ENCODE results near the gene TTYH1. TPM values are rescaled to one million over a fixed set of nuclear protein-coding genes. Genes with fewer than 3 reads are reported as not detected.

Gene TTYH1
- total RNA-seq, 2 donors from 2014 or later, result 0.47 to 2.4 TPM

DNA sequence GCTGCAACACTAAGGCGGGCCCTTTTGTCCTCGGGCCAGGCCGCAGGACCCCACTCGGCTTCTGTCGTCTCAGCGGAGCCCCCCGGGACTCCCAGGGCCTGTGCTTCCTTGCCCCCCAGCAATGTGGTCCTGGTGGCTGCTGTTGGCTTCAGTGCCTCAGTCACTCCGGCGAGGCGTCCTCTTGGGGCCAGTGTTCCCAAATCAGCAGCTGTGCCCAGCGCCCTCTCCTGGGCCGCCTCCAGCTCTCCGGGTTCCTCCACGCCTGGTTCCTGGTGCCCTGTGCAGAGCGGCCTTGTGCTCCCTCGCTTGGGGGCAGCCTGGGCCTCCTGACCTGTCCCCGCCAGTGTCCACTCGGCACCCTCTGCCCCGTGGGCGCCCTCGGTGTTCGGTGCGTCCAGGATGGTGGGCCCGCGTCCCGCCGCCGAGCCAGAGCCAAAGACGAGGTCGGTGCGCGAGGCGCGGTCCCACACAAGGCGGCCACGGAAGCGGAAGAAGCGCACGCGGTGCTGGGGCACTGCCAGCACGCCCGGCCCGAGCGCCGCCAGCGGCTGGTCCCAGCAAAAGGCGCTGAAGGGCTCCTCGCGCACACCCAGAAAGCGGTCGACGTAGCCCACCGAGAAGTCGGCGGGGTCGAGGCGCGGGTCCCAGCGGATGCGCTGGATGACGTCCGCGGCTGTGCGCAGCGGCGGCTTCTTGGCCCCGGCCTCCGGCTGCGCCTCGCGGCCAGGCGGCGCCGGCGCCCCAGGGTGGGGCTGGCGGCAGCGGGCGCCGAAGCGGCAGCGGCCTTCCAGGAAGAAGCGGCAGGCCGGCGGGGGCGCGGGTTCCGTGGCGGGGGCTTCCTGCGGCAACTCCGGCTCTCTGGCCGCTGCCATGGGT, 47.6 kb downstream of the TTYH1 start:
- no peaks in the 10 kb centered on the region for H3K27me3 ChIP-seq
- intact Hi-C loops (cut with DNase I), result no loop called here
- H3K4me1 ChIP-seq, result peaks cover 11% of the 10 kb centered on the region
- H3K4me3 ChIP-seq, result peak overlapping the region; percentile 71
- peak overlapping the region; percentile 99 for H3K27ac ChIP-seq
- H3K9ac ChIP-seq (ENCODE audit: low read depth in 2 of 2, low read length in 2 of 2), result peak overlapping the region; percentile 91 to 96
- no peaks in the 10 kb centered on the region for H3K9me3 ChIP-seq
- DNase-seq, result peak; percentile 74
- TF ChIP-seq CTCF (IDR thresholded peaks at IDR 0.05), result no peak
- H3K36me3 ChIP-seq, result no peaks in the 10 kb centered on the region

DNA sequence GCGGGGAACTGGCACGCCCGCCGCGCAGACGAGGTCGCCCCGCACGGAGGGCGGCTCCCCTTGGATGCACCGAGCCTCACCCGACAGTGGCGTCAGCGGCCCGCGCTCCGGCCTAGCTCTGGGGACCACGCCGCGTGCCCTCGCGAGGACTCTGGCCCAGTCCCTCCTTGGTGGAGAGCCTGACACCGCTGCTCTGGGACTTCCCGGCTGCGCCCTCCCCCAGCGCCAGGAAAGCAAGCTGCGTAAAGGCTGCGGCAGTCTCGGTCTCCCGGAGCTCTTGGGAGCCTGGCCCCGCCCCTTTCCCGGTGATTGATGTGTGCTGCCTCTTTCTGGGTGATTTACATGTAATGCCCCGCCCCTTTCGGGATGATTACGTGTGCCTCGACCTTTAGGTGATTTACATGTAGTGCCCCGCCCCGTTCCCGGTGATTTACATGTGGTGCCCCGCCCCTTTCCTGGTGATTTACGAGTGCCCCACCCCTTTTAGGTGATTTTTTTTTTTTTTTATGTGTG, 48.3 kb downstream of the TTYH1 start, which contains the start of gene LENG9:
Gene LENG9 (minus strand): TSS at position 248 of the 513 bp plus-strand sequence. CDS start 252 bp downstream, outside the sequence.
- no peaks in the 10 kb centered on the region for H3K9me3 ChIP-seq
- peak within 1 kb of the TSS; percentile 71 for H3K4me3 ChIP-seq
- no peaks in the 10 kb centered on the region for H3K27me3 ChIP-seq
- intact Hi-C loops (cut with DNase I), result no loop called here
- peak within 1 kb of the TSS; percentile 99 for H3K27ac ChIP-seq
- no peak for TF ChIP-seq CTCF (IDR thresholded peaks at IDR 0.05)
- no peaks in the 10 kb centered on the region for H3K36me3 ChIP-seq
- H3K4me1 ChIP-seq, result peaks cover 11% of the 10 kb centered on the region
- H3K9ac ChIP-seq (ENCODE audit: low read depth in 2 of 2, low read length in 2 of 2), result peak within 1 kb of the TSS; percentile 91 to 96
- peak; percentile 100 for DNase-seq

GRCh38 chr19:54464044-54464629, 48.9 kb downstream of the TTYH1 start:
- Histone ChIP-seq H3K4me1 (peaks cover 11% of the 10 kb centered on the region), H3K27me3 (no peaks in the 10 kb centered on the region), H3K9me3 (no peaks in the 10 kb centered on the region), H3K36me3 (no peaks in the 10 kb centered on the region), H3K27ac (peak overlapping the region; percentile 99), H3K9ac (ENCODE audit: low read depth in 2 of 2, low read length in 2 of 2) (peak overlapping the region; percentile 40 to 91), H3K4me3 (peak overlapping the region; percentile 71)
- TF ChIP-seq CTCF (IDR thresholded peaks at IDR 0.05), result no peak
- peak; percentile 97 for DNase-seq
- intact Hi-C loops (cut with DNase I), result no loop called here

GRCh38 chr19:54464630-54465425, 49.6 kb downstream of the TTYH1 start:
- peak; percentile 95 for DNase-seq
- Histone ChIP-seq H3K4me3 (peak overlapping the region; percentile 71), H3K9me3 (no peaks in the 10 kb centered on the region), H3K36me3 (no peaks in the 10 kb centered on the region), H3K27ac (peak overlapping the region; percentile 99), H3K9ac (ENCODE audit: low read depth in 2 of 2, low read length in 2 of 2) (peak overlapping the region; percentile 55 to 91), H3K4me1 (peaks cover 11% of the 10 kb centered on the region), H3K27me3 (no peaks in the 10 kb centered on the region)
- intact Hi-C loops (cut with DNase I), result no loop called here
- TF ChIP-seq CTCF (IDR thresholded peaks at IDR 0.05), result no peak

All from colonic mucosa (tissue), 4 donors.